ENCODE measurements around the gene PLXDC1. TPM values are rescaled to one million over a fixed set of nuclear protein-coding genes. Genes with fewer than 3 reads are reported as not detected.

PLXDC1 gene
- total and polyA plus RNA-seq, 2 of the 8 experiments (the other 6 are each of a cell fraction or from before 2014, with no cell fraction given) = 4.1 to 14.6 TPM

GRCh38 chr17:39045948-39046679 lies 105.3 kb downstream of the PLXDC1 start:
- CTCF ChIA-PET (ENCODE audit: partially characterized antibody) = interaction anchor here (0.7 to 6.0 kb wide), 17 partner anchors 9 to 129 kb away, joined by 3 to 48 read pairs (median 6); partner anchors contain the start of genes LASP1NB and PLXDC1
- no peak overlapping the region for H2AFZ ChIP-seq (ENCODE audit: low read length)
- H3K23me2 ChIP-seq (ENCODE audit: low read depth, low read length) = no peaks in the 10 kb centered on the region
- TF ChIP-seq CREB1 (IDR thresholded peaks at IDR 0.05) = peak; percentile 43; the same call in 1 of the 2 replicates
- TF ChIP-seq EP300 (IDR thresholded peaks at IDR 0.05; ENCODE audit: borderline replicate concordance in 1 of 2, low read depth in 2 of 2, low read length in 2 of 2) = no peak
- TF ChIP-seq TAF7 (optimal IDR thresholded peaks at IDR 0.05; ENCODE audit: borderline replicate concordance, low read depth, low read length) = peak; percentile 53
- TF ChIP-seq SP2 (IDR thresholded peaks at IDR 0.05; ENCODE audit: low read length) = no peak
- peak; percentile 72 to 90 (median 77) for TF ChIP-seq CTCF (IDR thresholded peaks at IDR 0.05; ENCODE audit: control extremely low read depth in 1 of 3, insufficient read depth in 1 of 3, low read depth in 1 of 3, low read length in 3 of 3)
- TF ChIP-seq MAX (IDR thresholded peaks at IDR 0.05) = peak; percentile 78
- no peak for TF ChIP-seq PHF8 (conservative IDR thresholded peaks at IDR 0.05; ENCODE audit: low read depth, low read length)
- TF ChIP-seq CTBP2 (IDR thresholded peaks at IDR 0.05; ENCODE audit: borderline replicate concordance, insufficient read depth, insufficient read length, low read length) = no peak

More at GRCh38 chr17:39045948-39046679, 105.3 kb downstream of the PLXDC1 start:
- peak overlapping the region; percentile 97 for H3K27ac ChIP-seq (ENCODE audit: low read depth, low read length)
- peak overlapping the region; percentile 96; the same call in 1 of the 2 replicates for H3K18ac ChIP-seq (ENCODE audit: extremely low read depth, low read length)
- POLR2A ChIA-PET (ENCODE audit: partially characterized antibody) = interaction anchor here (0.6 to 2.6 kb wide), 10 partner anchors 10 to 176 kb away, joined by 3 to 16 read pairs (median 4); partner anchors contain the start of gene LASP1
- peak overlapping the region; percentile 100 for H2AK5ac ChIP-seq (ENCODE audit: low read depth, low read length)
- FAIRE-seq = no peak
- no peaks in the 10 kb centered on the region for H4K20me1 ChIP-seq (replicated peaks in 1 of 2; ENCODE audit: control insufficient read depth in 1 of 2, insufficient read depth in 2 of 2, low read length in 2 of 2)
- no peak overlapping the region for H2BK15ac ChIP-seq (ENCODE audit: low read length)
- H3K36me3 ChIP-seq (ENCODE audit: control insufficient read depth in 2 of 4, insufficient read depth in 4 of 4, low read length in 3 of 4) = no peaks in the 10 kb centered on the region
- H3K4me1 ChIP-seq (replicated peaks in 1 of 4; ENCODE audit: control insufficient read depth in 3 of 4, insufficient read depth in 4 of 4, low read length in 3 of 4) = peaks cover 0 to 5% (median 0%) of the 10 kb centered on the region in 4 experiments; a peak in 4 of 7 replicates
- H2BK12ac ChIP-seq (ENCODE audit: low read depth, low read length) = peak overlapping the region; percentile 100
- no peak overlapping the region for H3K14ac ChIP-seq (ENCODE audit: insufficient read length)
- no peaks in the 10 kb centered on the region for H3K79me1 ChIP-seq (ENCODE audit: low read depth, low read length)
- peak overlapping the region; percentile 100 for H2BK5ac ChIP-seq (ENCODE audit: low read depth, low read length)
- peak overlapping the region; percentile 72 for H4K8ac ChIP-seq (ENCODE audit: extremely low read depth, insufficient read depth, low read length)
- H4K91ac ChIP-seq (replicated peaks; ENCODE audit: insufficient read length, low read length) = peak overlapping the region; percentile 100
- no peaks in the 10 kb centered on the region for H3K9me3 ChIP-seq (ENCODE audit: insufficient read depth in 2 of 2, low read depth in 1 of 2, low read length in 1 of 2)
- peak overlapping the region; percentile 100 for H3K4ac ChIP-seq (replicated peaks; ENCODE audit: insufficient read length, low read depth, low read length)
- peak overlapping the region; percentile 100 for H2BK20ac ChIP-seq (ENCODE audit: low read length)
- no peak overlapping the region for H3K4me2 ChIP-seq (ENCODE audit: insufficient read depth in 1 of 2, low read depth in 2 of 2, low read length in 2 of 2)
- H3K23ac ChIP-seq (ENCODE audit: insufficient read length) = no peak overlapping the region
- H3K4me3 ChIP-seq (ENCODE audit: extremely low read depth in 1 of 4, insufficient read depth in 2 of 4, low read depth in 3 of 4, low read length in 4 of 4) = no peak overlapping the region
- peak in 1 of 2 experiments; percentile 78 for DNase-seq (ENCODE audit: low read depth in 1 of 2, low spot score in 2 of 2)
- no peaks in the 10 kb centered on the region for H3K79me2 ChIP-seq (ENCODE audit: control insufficient read depth in 1 of 2, insufficient read depth in 2 of 2, low read length in 2 of 2)
- peak overlapping the region; percentile 50 for H4K5ac ChIP-seq (ENCODE audit: insufficient read length, low read depth, low read length)
- WGBS, 2 experiments (ENCODE audit: extremely low coverage in 1 of 2, insufficient coverage in 1 of 2, insufficient read length in 1 of 2, insufficient replicate concordance in 2 of 2, low coverage in 1 of 2, low lambda C conversion rate in 2 of 2, missing lambda C conversion rate in 1 of 2) = 77% methylated on average over 16 of the region's 16 CpGs; no CpG with 5 or more reads in 1 of the 2 experiments
- H2BK120ac ChIP-seq (replicated peaks; ENCODE audit: low read depth, low read length) = peak overlapping the region; percentile 100
- peak overlapping the region; percentile 77 for H3K56ac ChIP-seq (replicated peaks; ENCODE audit: insufficient read length, low read depth, low read length)
- peak overlapping the region in 3 of 4 experiments; percentile 12 to 56 (median 52); a peak in 4 of 7 replicates for H3K9ac ChIP-seq (replicated peaks in 1 of 4; ENCODE audit: extremely low read depth in 1 of 4, low read depth in 3 of 4, low read length in 3 of 4)
- H3K27me3 ChIP-seq (replicated peaks in 1 of 4; ENCODE audit: control insufficient read depth in 3 of 4, extremely low read depth in 1 of 4, insufficient read depth in 3 of 4, low read length in 3 of 4) = no peaks in the 10 kb centered on the region

Data from H1 (cell line).